Measurements from ENCODE around the gene RNF207. TPM values are rescaled to one million over a fixed set of nuclear protein-coding genes. Genes with fewer than 3 reads are reported as not detected.

Gene RNF207
- total and polyA plus RNA-seq, 2 of the 8 experiments (the other 6 are each of a cell fraction or from before 2014, with no cell fraction given), result 3.9 to 5.4 TPM

GRCh38 chr1:6197746-6198427 is 8.0 kb upstream of the RNF207 start:
- H4K8ac ChIP-seq (ENCODE audit: extremely low read depth, insufficient read depth, low read length), result no peak overlapping the region
- H3K4ac ChIP-seq (replicated peaks; ENCODE audit: insufficient read length, low read depth, low read length), result peak overlapping the region; percentile 45
- H3K14ac ChIP-seq (ENCODE audit: insufficient read length), result no peak overlapping the region
- H3K56ac ChIP-seq (replicated peaks; ENCODE audit: insufficient read length, low read depth, low read length), result peak overlapping the region; percentile 17
- H3K36me3 ChIP-seq (ENCODE audit: control insufficient read depth in 2 of 4, insufficient read depth in 4 of 4, low read length in 3 of 4), result peaks cover 18 to 51% (median 39%) of the 10 kb centered on the region in 4 experiments
- no peak overlapping the region for H2BK12ac ChIP-seq (ENCODE audit: low read depth, low read length)
- H3K79me1 ChIP-seq (ENCODE audit: low read depth, low read length), result no peaks in the 10 kb centered on the region; the same call in none of the 2 replicates
- no peak overlapping the region for H4K5ac ChIP-seq (ENCODE audit: insufficient read length, low read depth, low read length)
- no peak overlapping the region for H2BK20ac ChIP-seq (ENCODE audit: low read length)
- H2BK15ac ChIP-seq (ENCODE audit: low read length), result no peak overlapping the region
- H3K9ac ChIP-seq (replicated peaks in 1 of 4; ENCODE audit: extremely low read depth in 1 of 4, low read depth in 3 of 4, low read length in 3 of 4), result peak overlapping the region; percentile 72 to 96 (median 95)
- H2BK5ac ChIP-seq (ENCODE audit: low read depth, low read length), result no peak overlapping the region
- DNase-seq (ENCODE audit: low read depth in 1 of 2, low spot score in 2 of 2) (no peak), FAIRE-seq (no peak)
- no peak overlapping the region for H3K18ac ChIP-seq (ENCODE audit: extremely low read depth, low read length)
- H3K9me3 ChIP-seq (ENCODE audit: insufficient read depth in 2 of 2, low read depth in 1 of 2, low read length in 1 of 2), result no peaks in the 10 kb centered on the region
- peaks cover 5 to 11% of the 10 kb centered on the region in 2 experiments for H4K20me1 ChIP-seq (replicated peaks in 1 of 2; ENCODE audit: control insufficient read depth in 1 of 2, insufficient read depth in 2 of 2, low read length in 2 of 2)
- H2AFZ ChIP-seq (ENCODE audit: low read length), result no peak overlapping the region
- CTCF ChIA-PET (ENCODE audit: partially characterized antibody), result interaction anchor here (0.6 to 17.1 kb wide), 6 partner anchors 10 to 450 kb away, joined by 3 to 353 read pairs (median 3); partner anchors contain the start of genes HES3 and ICMT
- peak overlapping the region; percentile 81 to 97 for H3K4me2 ChIP-seq (ENCODE audit: insufficient read depth in 1 of 2, low read depth in 2 of 2, low read length in 2 of 2)
- H3K23me2 ChIP-seq (ENCODE audit: low read depth, low read length), result peaks cover 10% of the 10 kb centered on the region
- no peak overlapping the region for H3K23ac ChIP-seq (ENCODE audit: insufficient read length)
- peak overlapping the region; percentile 95; the same call in 1 of the 2 replicates for H3K27ac ChIP-seq (ENCODE audit: low read depth, low read length)
- H2BK120ac ChIP-seq (replicated peaks; ENCODE audit: low read depth, low read length), result no peak overlapping the region
- POLR2A ChIA-PET (ENCODE audit: partially characterized antibody), result interaction anchor here (0.8 to 4.9 kb wide), 13 partner anchors 9 to 225 kb away, joined by 3 to 65 read pairs (median 5); partner anchors contain the start of gene RNF207
- peak overlapping the region; percentile 69 to 98 (median 86) for H3K4me3 ChIP-seq (ENCODE audit: extremely low read depth in 1 of 4, insufficient read depth in 2 of 4, low read depth in 3 of 4, low read length in 4 of 4)
- H3K27me3 ChIP-seq (replicated peaks in 1 of 4; ENCODE audit: control insufficient read depth in 3 of 4, extremely low read depth in 1 of 4, insufficient read depth in 3 of 4, low read length in 3 of 4), result no peaks in the 10 kb centered on the region
- peaks cover 29 to 68% of the 10 kb centered on the region in 2 experiments for H3K79me2 ChIP-seq (ENCODE audit: control insufficient read depth in 1 of 2, insufficient read depth in 2 of 2, low read length in 2 of 2)
- no peak overlapping the region for H4K91ac ChIP-seq (replicated peaks; ENCODE audit: insufficient read length, low read length)
- H3K4me1 ChIP-seq (replicated peaks in 1 of 4; ENCODE audit: control insufficient read depth in 3 of 4, insufficient read depth in 4 of 4, low read length in 3 of 4), result peaks cover 6 to 13% (median 8%) of the 10 kb centered on the region in 4 experiments; a peak in 6 of 7 replicates
- TF ChIP-seq BACH1 (IDR thresholded peaks at IDR 0.05; ENCODE audit: low read length) (no peak), POLR2A (IDR thresholded peaks at IDR 0.05; ENCODE audit: control extremely low read depth in 1 of 2, low read depth in 2 of 2, low read length in 2 of 2) (peak in 1 of 2 experiments; percentile 63; a peak in 1 of 3 replicates), BRCA1 (IDR thresholded peaks at IDR 0.05; ENCODE audit: low read depth, low read length) (no peak), CHD1 (IDR thresholded peaks at IDR 0.05; ENCODE audit: low read depth, low read length) (no peak), TAF7 (optimal IDR thresholded peaks at IDR 0.05; ENCODE audit: borderline replicate concordance, low read depth, low read length) (no peak), ATF2 (IDR thresholded peaks at IDR 0.05; ENCODE audit: low read length) (no peak), POLR2AphosphoS5 (IDR thresholded peaks at IDR 0.05; ENCODE audit: low read depth, low read length) (peak; percentile 52; the same call in 1 of the 2 replicates), CTBP2 (IDR thresholded peaks at IDR 0.05; ENCODE audit: borderline replicate concordance, insufficient read depth, insufficient read length, low read length) (no peak), FOSL1 (IDR thresholded peaks at IDR 0.05; ENCODE audit: insufficient read depth, low read depth, low read length) (no peak), RAD21 (IDR thresholded peaks at IDR 0.05 in 1 of 2, conservative IDR thresholded peaks at IDR 0.05 in 1 of 2; ENCODE audit: low read depth in 2 of 2, low read length in 2 of 2) (no peak)
- 71% methylated on average over 6 of the region's 6 CpGs; no CpG with 5 or more reads in 1 of the 2 experiments for WGBS, 2 experiments (ENCODE audit: extremely low coverage in 1 of 2, insufficient coverage in 1 of 2, insufficient read length in 1 of 2, insufficient replicate concordance in 2 of 2, low coverage in 1 of 2, low lambda C conversion rate in 2 of 2, missing lambda C conversion rate in 1 of 2)
- H2AK5ac ChIP-seq (ENCODE audit: low read depth, low read length), result no peak overlapping the region
